GM12892 (cell line): ENCODE results near the gene ANO9.

ENCODE experiments used
- POLR2A ChIP-seq: IDR thresholded peaks from 2 replicates; pipeline ENCODE4 v1.6.1; 2011; ENCODE audit warnings: low read depth, low read length, control low read depth
- POLR2AphosphoS5 ChIP-seq: IDR thresholded peaks from 2 replicates; pipeline ENCODE4 v1.6.1; 2011; ENCODE audit warnings: low read depth, low read length, control low read depth
- TAF1 ChIP-seq: IDR thresholded peaks from 2 replicates; pipeline ENCODE4 v1.6.1; 2011; ENCODE audit warnings: low read depth, mild to moderate bottlenecking, control low read depth, low read length, borderline replicate concordance

DNA sequence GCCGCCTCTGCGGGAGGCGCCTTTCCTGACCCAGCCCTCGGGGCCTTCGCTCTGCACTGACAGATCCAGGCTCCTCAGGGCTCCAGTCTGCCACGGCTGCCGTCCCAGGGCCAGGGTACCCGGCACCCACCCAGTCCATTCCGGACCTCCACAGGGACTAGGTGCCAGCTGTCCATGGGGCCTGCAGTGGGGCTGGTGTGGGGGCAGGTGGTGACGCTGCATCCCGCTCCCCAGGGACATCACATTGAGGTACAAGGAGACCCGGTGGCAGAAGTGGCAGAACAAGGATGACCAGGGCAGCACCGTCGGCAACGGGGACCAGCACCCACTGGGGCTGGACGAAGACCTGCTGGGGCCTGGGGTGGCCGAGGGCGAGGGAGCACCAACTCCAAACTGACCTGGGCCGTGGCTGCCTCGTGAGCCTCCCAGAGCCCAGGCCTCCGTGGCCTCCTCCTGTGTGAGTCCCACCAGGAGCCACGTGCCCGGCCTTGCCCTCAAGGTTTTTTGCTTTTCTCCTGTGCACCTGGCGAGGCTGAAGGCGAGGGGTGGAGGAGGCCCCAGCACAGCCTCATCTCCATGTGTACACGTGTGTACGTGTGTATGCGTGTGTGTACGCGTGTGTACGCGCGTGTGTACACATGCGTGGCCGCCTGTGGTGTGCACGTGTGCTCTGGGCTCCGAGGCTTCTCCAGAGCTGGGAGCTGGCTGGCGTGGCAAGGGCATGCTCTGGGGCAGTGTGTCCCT is 48.5 kb upstream of the ANO9 start:
- no peak for TF ChIP-seq POLR2A
- TF ChIP-seq POLR2AphosphoS5: no peak
- TF ChIP-seq TAF1: no peak
